K562 (cell line): ENCODE measurements around the gene RGS9BP. TPM values are rescaled to one million over a fixed set of nuclear protein-coding genes. Genes with fewer than 3 reads are reported as not detected.
A peak's percentile ranks its signal among the peaks of the same experiment; 100 is the strongest.

Experiments used
- CC2D1A ChIP-seq: fragments of 450-650 bp; IDR thresholded peaks from 2 replicates; pipeline ENCODE4 v1.6.1; 2017; ENCODE audit warnings: mild to moderate bottlenecking
- CEBPG ChIP-seq, 3 experiments: fragments of 200-800 bp in 1 of 3; sonication (Bioruptor generic) in 1 of 3; sonication (generic) in 1 of 3; formaldehyde crosslinking in 1 of 3; IDR thresholded peaks in 2 of 3; conservative IDR thresholded peaks in 1 of 3; 2 replicates each; pipeline versions ENCODE4 v1.6.1 to v1.8.0; 2016 to 2022; ENCODE audit warnings: missing compliant biosample characterization in 2 of 3, missing genetic modification characterization in 2 of 3, mild to moderate bottlenecking in 1 of 3, missing genetic modification reagents in 1 of 3
- E2F3 ChIP-seq: fragments of 250-450 bp; sonication (Bioruptor Pico); IDR thresholded peaks from 2 replicates; pipeline ENCODE4 v1.4.0; 2020; ENCODE audit warnings: mild to moderate bottlenecking
- HDAC3 ChIP-seq: fragments of 450-650 bp; IDR thresholded peaks from 2 replicates; pipeline ENCODE4 v1.6.1; 2018; ENCODE audit warnings: borderline replicate concordance, mild to moderate bottlenecking, moderate library complexity; ENCODE audit not compliant: partially characterized antibody
- HLTF ChIP-seq: fragments of 450-650 bp; IDR thresholded peaks from 2 replicates; pipeline ENCODE4 v1.6.1; 2016
- HMGN3 ChIP-seq: IDR thresholded peaks from 2 replicates; pipeline ENCODE4 v1.6.1; 2011; ENCODE audit warnings: borderline replicate concordance, low read depth, mild to moderate bottlenecking, mixed read lengths, low read length; ENCODE audit not compliant: insufficient read length; ENCODE audit errors: extremely low read depth
- ILF3 ChIP-seq: fragments of 450-650 bp; IDR thresholded peaks from 2 replicates; pipeline ENCODE4 v1.6.1; 2018; ENCODE audit warnings: antibody characterized with exemption, mild to moderate bottlenecking, moderate library complexity, borderline replicate concordance
- NEUROD1 ChIP-seq: fragments of 150-350 bp; IDR thresholded peaks from 2 replicates; pipeline ENCODE4 v1.6.1; 2014; ENCODE audit warnings: borderline replicate concordance, low read length, low read depth; ENCODE audit not compliant: partially characterized antibody
- PHB ChIP-seq: fragments of 250-450 bp; sonication (Bioruptor Pico); IDR thresholded peaks from 2 replicates; pipeline ENCODE4 v1.5.0; 2021
- RBM25 ChIP-seq: fragments of 200-400 bp; formaldehyde crosslinking; IDR thresholded peaks from 2 replicates; pipeline ENCODE4 v1.6.1; 2018; ENCODE audit warnings: low read length, low read depth, moderate library complexity; ENCODE audit not compliant: severe bottlenecking
- SAP30 ChIP-seq: fragments of 200-600 bp; sonication (generic); IDR thresholded peaks from 2 replicates; pipeline ENCODE4 v1.6.1; 2012; ENCODE audit warnings: borderline replicate concordance, low read depth, mild to moderate bottlenecking, moderate library complexity, low read length, control low read depth, inconsistent platforms; ENCODE audit not compliant: insufficient read depth, poor library complexity, severe bottlenecking
- SP2 ChIP-seq: IDR thresholded peaks from 2 replicates; pipeline ENCODE4 v1.6.1; 2011; ENCODE audit warnings: mild to moderate bottlenecking, low read depth, low read length, moderate library complexity; ENCODE audit not compliant: poor library complexity, severe bottlenecking; ENCODE audit errors: extremely low read depth
- SRF ChIP-seq, 2 experiments: fragments of 250-450, 450-650 bp in 1 of 2; sonication (Bioruptor Pico) in 1 of 2; sonication (generic) in 1 of 2; formaldehyde crosslinking; IDR thresholded peaks; 2 replicates each; pipeline versions ENCODE4 v1.5.0 to v1.5.1; 2020 to 2022; ENCODE audit warnings: mild to moderate bottlenecking in 1 of 2, missing genetic modification reagents in 1 of 2
- SRSF7 ChIP-seq: fragments of 200-400 bp; formaldehyde crosslinking; optimal IDR thresholded peaks from 2 replicates; pipeline ENCODE3; 2017; ENCODE audit warnings: mild to moderate bottlenecking, low read depth, low read length
- TFAM ChIP-seq: fragments of 250-450 bp; sonication (Bioruptor Pico); conservative IDR thresholded peaks from 2 replicates; pipeline ENCODE4 v1.5.0; 2021; ENCODE audit warnings: mild to moderate bottlenecking, moderate library complexity
- ZNF134 ChIP-seq: fragments of 250-450 bp; sonication (Bioruptor Pico); conservative IDR thresholded peaks from 2 replicates; pipeline ENCODE4 v1.4.0; 2020
- ZNF197 ChIP-seq: fragments of 200-800 bp; sonication (Bioruptor generic); IDR thresholded peaks from 2 replicates; pipeline ENCODE4 v1.6.1; 2016; ENCODE audit warnings: low read depth, missing genetic modification characterization, missing compliant biosample characterization
- polyA plus RNA-seq, 8 experiments: library from polyadenylated mRNA; depleted of rRNA in 4 of 8; stranded (reverse) in 5 of 8; unstranded in 3 of 8; fragments of >200 nt; fragmentation: Nextera tagmentation in 2 of 8; fragmentation: Illumina TruSeq in 1 of 8; extraction: Ambion mirVana in 2 of 8; extraction: Trizol in 1 of 8; gene quantifications; 2 replicates each; pipeline versions ENCODE4 v1.2.1 to v1.2.3, GENCODE V29; 2011 to 2014; ENCODE audit warnings: inconsistent platforms in 1 of 8, missing spikeins in 1 of 8
- total RNA-seq, 7 experiments: library from RNA; depleted of rRNA in 6 of 7; stranded (reverse); fragments of >200 nt in 6 of 7; fragmentation: Illumina TruSeq in 2 of 7; extraction: Trizol in 2 of 7; gene quantifications; 2 replicates each; pipeline versions ENCODE4 v1.2.1 to v1.2.3, GENCODE V29; 2011 to 2021; ENCODE audit warnings: low replicate concordance in 1 of 7
- TF ChIP-seq, protein P1 (sequence below): fragments of 450-650 bp; IDR thresholded peaks from 2 replicates; pipeline ENCODE4 v1.6.1; 2016; ENCODE audit warnings: missing biosample characterization, missing genetic modification characterization
- TF ChIP-seq, protein P2 (sequence below), 2 experiments: IDR thresholded peaks; 2 replicates each; pipeline ENCODE4 v1.6.1; 2012; ENCODE audit warnings: improper control_type of control experiment in 2 of 2, low read depth in 2 of 2, low read length in 2 of 2, borderline replicate concordance in 1 of 2
- TF ChIP-seq, protein P3 (sequence below): fragments of 250-450 bp; sonication (Bioruptor Pico); IDR thresholded peaks from 2 replicates; pipeline ENCODE4 v1.4.0; 2020
- TF ChIP-seq, protein P4 (sequence below): IDR thresholded peaks from 3 replicates; pipeline ENCODE4 v1.6.1; 2011; ENCODE audit warnings: borderline replicate concordance, mild to moderate bottlenecking; ENCODE audit not compliant: insufficient read length, insufficient read depth

The RGS9BP gene
- total and polyA plus RNA-seq, 9 of the 15 experiments (the other 6 are each of a cell fraction or from before 2014, with no cell fraction given): 0.03 to 1.3 (median 0.49) TPM

DNA sequence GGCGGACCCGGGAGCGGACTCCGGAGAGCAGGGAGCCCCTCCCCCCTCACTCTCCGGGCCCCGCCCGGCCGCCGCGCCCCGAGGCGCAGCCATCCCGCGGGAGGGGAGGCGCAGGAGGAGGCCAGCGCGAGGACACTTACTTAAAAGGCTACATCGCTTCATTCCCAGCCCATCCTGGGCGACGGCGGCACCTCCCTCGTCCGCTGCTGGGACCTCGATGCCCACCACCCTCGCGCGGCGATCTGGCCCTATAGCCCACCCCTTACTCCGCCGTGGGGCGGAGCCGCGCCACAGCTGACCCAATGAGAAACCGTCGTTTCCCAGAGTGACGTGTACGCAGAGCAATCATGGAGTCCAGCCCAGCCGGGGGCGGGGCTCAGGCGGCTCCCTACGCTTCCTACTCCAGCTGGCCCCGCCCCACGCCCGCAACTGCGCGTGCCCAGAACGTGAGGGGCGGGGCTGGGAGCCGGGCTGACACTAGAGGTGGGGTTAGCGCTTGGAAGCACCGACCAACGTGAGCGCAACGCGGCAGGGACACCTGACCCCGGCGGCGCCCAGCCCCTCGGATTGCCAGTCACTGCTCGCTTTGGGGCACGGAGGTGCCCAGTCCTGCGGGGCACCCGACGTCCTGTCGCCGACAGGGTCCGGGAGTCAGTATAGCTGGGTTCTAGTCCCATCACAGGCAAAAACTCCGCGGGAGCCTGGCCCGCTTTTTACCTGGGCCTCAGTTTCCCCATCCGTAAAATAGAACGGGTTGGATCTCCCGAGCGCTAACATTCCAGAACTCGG is 523 bp upstream of the RGS9BP start, which contains the start of gene ANKRD27 (continued):
- TF ChIP-seq HMGN3 (peak; percentile 49), RBM25 (peak; percentile 99), SRSF7 (no peak), SAP30 (peak; percentile 30), SRF (CRISPR knock-in tag; IDR thresholded peaks at IDR 0.05) (0 out of 4 replicates have a peak, but pooled peaks of 1 of the 2 experiments have one; percentile 58), ZNF134 (CRISPR knock-in tag) (no peak), E2F3 (CRISPR knock-in tag) (no peak), NEUROD1 (peak; percentile 89), SP2 (peak; percentile 86), CEBPG (CRISPR knock-in tag; IDR thresholded peaks at IDR 0.05) (no peak), CEBPG (tag; conservative IDR thresholded peaks at IDR 0.05 in 1 of 2, IDR thresholded peaks at IDR 0.05 in 1 of 2) (no peak), CC2D1A (peak; percentile 91), HLTF (no peak), HDAC3 (no peak), TFAM (CRISPR knock-in tag) (no peak), ZNF197 (no peak), ILF3 (no peak), PHB (CRISPR knock-in tag) (no peak)
- TF ChIP-seq, protein P1, sequence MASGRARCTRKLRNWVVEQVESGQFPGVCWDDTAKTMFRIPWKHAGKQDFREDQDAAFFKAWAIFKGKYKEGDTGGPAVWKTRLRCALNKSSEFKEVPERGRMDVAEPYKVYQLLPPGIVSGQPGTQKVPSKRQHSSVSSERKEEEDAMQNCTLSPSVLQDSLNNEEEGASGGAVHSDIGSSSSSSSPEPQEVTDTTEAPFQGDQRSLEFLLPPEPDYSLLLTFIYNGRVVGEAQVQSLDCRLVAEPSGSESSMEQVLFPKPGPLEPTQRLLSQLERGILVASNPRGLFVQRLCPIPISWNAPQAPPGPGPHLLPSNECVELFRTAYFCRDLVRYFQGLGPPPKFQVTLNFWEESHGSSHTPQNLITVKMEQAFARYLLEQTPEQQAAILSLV (tag): no peak
- TF ChIP-seq, protein P2, sequence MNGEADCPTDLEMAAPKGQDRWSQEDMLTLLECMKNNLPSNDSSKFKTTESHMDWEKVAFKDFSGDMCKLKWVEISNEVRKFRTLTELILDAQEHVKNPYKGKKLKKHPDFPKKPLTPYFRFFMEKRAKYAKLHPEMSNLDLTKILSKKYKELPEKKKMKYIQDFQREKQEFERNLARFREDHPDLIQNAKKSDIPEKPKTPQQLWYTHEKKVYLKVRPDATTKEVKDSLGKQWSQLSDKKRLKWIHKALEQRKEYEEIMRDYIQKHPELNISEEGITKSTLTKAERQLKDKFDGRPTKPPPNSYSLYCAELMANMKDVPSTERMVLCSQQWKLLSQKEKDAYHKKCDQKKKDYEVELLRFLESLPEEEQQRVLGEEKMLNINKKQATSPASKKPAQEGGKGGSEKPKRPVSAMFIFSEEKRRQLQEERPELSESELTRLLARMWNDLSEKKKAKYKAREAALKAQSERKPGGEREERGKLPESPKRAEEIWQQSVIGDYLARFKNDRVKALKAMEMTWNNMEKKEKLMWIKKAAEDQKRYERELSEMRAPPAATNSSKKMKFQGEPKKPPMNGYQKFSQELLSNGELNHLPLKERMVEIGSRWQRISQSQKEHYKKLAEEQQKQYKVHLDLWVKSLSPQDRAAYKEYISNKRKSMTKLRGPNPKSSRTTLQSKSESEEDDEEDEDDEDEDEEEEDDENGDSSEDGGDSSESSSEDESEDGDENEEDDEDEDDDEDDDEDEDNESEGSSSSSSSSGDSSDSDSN (IDR thresholded peaks at IDR 0.05; ENCODE audit: borderline replicate concordance in 1 of 2, low read depth in 2 of 2, low read length in 2 of 2): no peak
- TF ChIP-seq, protein P3, sequence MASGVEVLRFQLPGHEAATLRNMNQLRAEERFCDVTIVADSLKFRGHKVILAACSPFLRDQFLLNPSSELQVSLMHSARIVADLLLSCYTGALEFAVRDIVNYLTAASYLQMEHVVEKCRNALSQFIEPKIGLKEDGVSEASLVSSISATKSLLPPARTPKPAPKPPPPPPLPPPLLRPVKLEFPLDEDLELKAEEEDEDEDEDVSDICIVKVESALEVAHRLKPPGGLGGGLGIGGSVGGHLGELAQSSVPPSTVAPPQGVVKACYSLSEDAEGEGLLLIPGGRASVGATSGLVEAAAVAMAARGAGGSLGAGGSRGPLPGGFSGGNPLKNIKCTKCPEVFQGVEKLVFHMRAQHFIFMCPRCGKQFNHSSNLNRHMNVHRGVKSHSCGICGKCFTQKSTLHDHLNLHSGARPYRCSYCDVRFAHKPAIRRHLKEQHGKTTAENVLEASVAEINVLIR (CRISPR knock-in tag): no peak
- TF ChIP-seq, protein P4, sequence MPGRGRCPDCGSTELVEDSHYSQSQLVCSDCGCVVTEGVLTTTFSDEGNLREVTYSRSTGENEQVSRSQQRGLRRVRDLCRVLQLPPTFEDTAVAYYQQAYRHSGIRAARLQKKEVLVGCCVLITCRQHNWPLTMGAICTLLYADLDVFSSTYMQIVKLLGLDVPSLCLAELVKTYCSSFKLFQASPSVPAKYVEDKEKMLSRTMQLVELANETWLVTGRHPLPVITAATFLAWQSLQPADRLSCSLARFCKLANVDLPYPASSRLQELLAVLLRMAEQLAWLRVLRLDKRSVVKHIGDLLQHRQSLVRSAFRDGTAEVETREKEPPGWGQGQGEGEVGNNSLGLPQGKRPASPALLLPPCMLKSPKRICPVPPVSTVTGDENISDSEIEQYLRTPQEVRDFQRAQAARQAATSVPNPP: no peak
